Astrocyte (in vitro differentiated cells and primary cell): ENCODE results near the gene PRODH.
"Not testable (repeated sequence)": the region's sequence is repeated elsewhere in the genome, so short reads cannot be mapped to it uniquely, and the experiment has no call there.

Experiments
- EZH2 ChIP-seq: IDR thresholded peaks from 2 replicates; pipeline ENCODE4 v1.6.1; 2012; ENCODE audit warnings: mild to moderate bottlenecking, low read length, inconsistent platforms; ENCODE audit not compliant: insufficient read depth
- TF ChIP-seq, protein P1 (sequence below): IDR thresholded peaks from 2 replicates; pipeline ENCODE4 v1.5.1; 2011; ENCODE audit warnings: low read depth, mild to moderate bottlenecking, inconsistent platforms, low read length, moderate library complexity; ENCODE audit not compliant: insufficient read depth

GRCh38 chr22:18967391-18968010 is 31.4 kb upstream of the PRODH start:
- TF ChIP-seq, protein P1, sequence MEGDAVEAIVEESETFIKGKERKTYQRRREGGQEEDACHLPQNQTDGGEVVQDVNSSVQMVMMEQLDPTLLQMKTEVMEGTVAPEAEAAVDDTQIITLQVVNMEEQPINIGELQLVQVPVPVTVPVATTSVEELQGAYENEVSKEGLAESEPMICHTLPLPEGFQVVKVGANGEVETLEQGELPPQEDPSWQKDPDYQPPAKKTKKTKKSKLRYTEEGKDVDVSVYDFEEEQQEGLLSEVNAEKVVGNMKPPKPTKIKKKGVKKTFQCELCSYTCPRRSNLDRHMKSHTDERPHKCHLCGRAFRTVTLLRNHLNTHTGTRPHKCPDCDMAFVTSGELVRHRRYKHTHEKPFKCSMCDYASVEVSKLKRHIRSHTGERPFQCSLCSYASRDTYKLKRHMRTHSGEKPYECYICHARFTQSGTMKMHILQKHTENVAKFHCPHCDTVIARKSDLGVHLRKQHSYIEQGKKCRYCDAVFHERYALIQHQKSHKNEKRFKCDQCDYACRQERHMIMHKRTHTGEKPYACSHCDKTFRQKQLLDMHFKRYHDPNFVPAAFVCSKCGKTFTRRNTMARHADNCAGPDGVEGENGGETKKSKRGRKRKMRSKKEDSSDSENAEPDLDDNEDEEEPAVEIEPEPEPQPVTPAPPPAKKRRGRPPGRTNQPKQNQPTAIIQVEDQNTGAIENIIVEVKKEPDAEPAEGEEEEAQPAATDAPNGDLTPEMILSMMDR, result not testable (repeated sequence)
- TF ChIP-seq EZH2, result not testable (repeated sequence)
